Mucosa of descending colon (tissue), 3 donors: ENCODE measurements around the gene TMOD2. TPM values are rescaled to one million over a fixed set of nuclear protein-coding genes. Genes with fewer than 3 reads are reported as not detected.

Source experiments
- ATAC-seq: fragments of 200-7000 bp; cut with Tn5 transposase; one replicate; pipeline ENCODE4 v1.9.1; 2020; ENCODE audit warnings: mild to moderate bottlenecking, moderate library complexity
- DNase-seq, 3 donors: peaks; one replicate each; pipeline ENCODE4 v3.0.0-alpha.2; 2020
- H3K36me3 ChIP-seq: fragments of 200-600 bp; one replicate; pipeline ENCODE4 v1.8.0; 2021; ENCODE audit warnings: low read depth, mild to moderate bottlenecking
- H3K4me1 ChIP-seq: fragments of 200-600 bp; one replicate; pipeline ENCODE4 v1.8.0; 2021; ENCODE audit warnings: low read depth, mild to moderate bottlenecking
- H3K4me3 ChIP-seq: fragments of 200-600 bp; one replicate; pipeline ENCODE4 v1.8.0; 2021; ENCODE audit warnings: mild to moderate bottlenecking
- H3K9me3 ChIP-seq: fragments of 200-600 bp; one replicate; pipeline ENCODE4 v1.8.0; 2021; ENCODE audit warnings: mild to moderate bottlenecking
- CTCF ChIP-seq: fragments of 200-600 bp; IDR thresholded peaks from one replicate; pipeline ENCODE4 v1.8.0; 2022; ENCODE audit warnings: antibody characterized with exemption, mild to moderate bottlenecking
- intact Hi-C, 2 donors: fragments of 100-400 bp; cut with DNase I in 1 of 2; cut with micrococcal nuclease in 1 of 2; formaldehyde crosslinking; loops; one replicate each; pipeline versions ENCODE4 v1.11.0 to v1.11.1; 2022; cut with DNase I, micrococcal nuclease
- total RNA-seq, 3 donors: library from RNA; stranded (reverse); fragmentation: NEBNext Ultra II Directional in 2 of 3; extraction: Animal tissue kit (Norgen Biotek cat#: 25700) in 2 of 3; gene quantifications; one replicate each; pipeline versions ENCODE4 v1.2.1 to v1.2.4, GENCODE V29; 2021 to 2023
- donor health status: DM: no; HTN: no; CAD: no; lungs with moderate emphysema.
- donor health status: DM: no; HTN: no; CAD: no.
- donor health status: DM: no; HTN: yes; CAD: no.

TMOD2 gene
- total RNA-seq, 3 donors from 2014 or later = 3.7 to 30.3 (median 6.3) TPM

- DNase-seq = peak in 1 of 3 donors; percentile 66
- intact Hi-C loops = loop anchor here in 1 of 2 donors (2.0 kb wide), 1 partner anchor 125 kb away; no protein-coding TSS in a partner anchor
- ATAC-seq = peak; percentile 91
- no peaks in the 10 kb centered on the region for H3K36me3 ChIP-seq
- peak; percentile 31 for TF ChIP-seq CTCF
- no peaks in the 10 kb centered on the region for H3K4me1 ChIP-seq
- H3K4me3 ChIP-seq = no peak overlapping the region
- no peaks in the 10 kb centered on the region for H3K9me3 ChIP-seq
Measured at GRCh38 chr15:51775967-51776816, 24.8 kb downstream of the TMOD2 start.

DNA sequence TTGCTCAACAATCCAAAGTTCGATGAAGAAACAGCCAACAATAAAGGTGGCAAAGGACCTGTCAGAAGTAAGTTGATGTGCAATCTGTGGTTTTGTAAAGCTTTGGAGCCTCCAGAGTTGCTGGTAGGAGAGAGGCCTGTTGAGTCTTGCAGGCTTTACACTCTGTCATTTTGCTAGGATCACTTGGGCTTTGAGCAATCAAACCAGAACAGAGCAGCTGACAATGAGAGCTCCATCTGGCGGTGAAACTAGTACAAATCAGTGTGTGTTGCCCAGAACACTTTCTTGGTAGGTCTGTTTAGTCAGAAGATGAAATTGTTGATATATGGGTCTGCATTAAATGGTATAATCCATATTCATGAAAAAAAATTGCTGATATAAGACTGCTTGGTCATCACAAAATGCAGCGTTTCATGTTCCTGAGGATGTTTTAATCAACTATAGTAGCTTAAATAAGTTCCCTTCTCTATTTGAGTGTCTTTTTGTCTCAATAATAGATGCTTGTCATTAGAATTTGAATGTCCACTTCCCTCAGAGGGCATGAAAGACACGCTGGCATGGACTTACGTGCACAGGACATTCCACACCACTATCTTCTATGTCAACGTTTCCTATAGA lies 25.7 kb downstream of the TMOD2 start:
- Histone ChIP-seq H3K4me1 (no peaks in the 10 kb centered on the region), H3K4me3 (no peak overlapping the region), H3K9me3 (no peaks in the 10 kb centered on the region), H3K36me3 (no peaks in the 10 kb centered on the region)
- ATAC-seq = peak; percentile 94
- DNase-seq = peak in 1 of 3 donors; percentile 87
- TF ChIP-seq CTCF = peak; percentile 59
- intact Hi-C loops = loop anchor here in 1 of 2 donors (2.0 kb wide), 1 partner anchor 126 kb away; no protein-coding TSS in a partner anchor

- Histone ChIP-seq H3K9me3 (no peaks in the 10 kb centered on the region), H3K4me3 (no peak overlapping the region), H3K36me3 (no peaks in the 10 kb centered on the region), H3K4me1 (no peaks in the 10 kb centered on the region)
- intact Hi-C loops = no loop called here
- no peak for ATAC-seq
- TF ChIP-seq CTCF = no peak
- DNase-seq = no peak
Measured at GRCh38 chr15:51780636-51781035, 29.2 kb downstream of the TMOD2 start.

GRCh38 chr15:51781506-51781905 lies 30.1 kb downstream of the TMOD2 start:
- no peak overlapping the region for H3K4me3 ChIP-seq

DNA sequence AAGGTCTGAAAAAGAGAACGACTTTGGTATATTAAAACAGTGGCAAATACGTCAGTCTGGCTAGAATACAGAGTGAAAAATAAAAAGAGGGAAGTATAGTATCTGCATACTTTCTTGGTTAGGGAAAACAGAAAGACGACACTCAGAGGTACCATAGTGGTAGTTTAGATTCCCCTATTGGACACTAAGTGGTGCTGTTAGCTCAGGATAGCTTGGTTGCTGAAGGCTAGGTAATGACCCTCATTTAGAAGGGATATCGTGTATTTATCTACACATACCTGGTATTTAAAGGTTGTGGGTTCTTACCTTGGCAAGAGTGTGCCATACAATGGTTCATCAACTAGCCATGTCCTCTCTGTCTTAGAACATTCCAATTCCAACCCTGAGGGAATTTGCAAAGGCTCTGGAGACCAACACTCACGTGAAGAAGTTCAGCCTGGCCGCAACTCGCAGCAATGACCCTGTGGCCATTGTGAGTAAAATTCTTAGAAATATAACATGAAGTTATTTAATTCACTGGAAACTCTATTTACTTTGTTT lies 31.0 kb downstream of the TMOD2 start:
- ATAC-seq = peak; percentile 30
- Histone ChIP-seq H3K4me3 (no peak overlapping the region), H3K9me3 (no peaks in the 10 kb centered on the region), H3K4me1 (no peaks in the 10 kb centered on the region), H3K36me3 (no peaks in the 10 kb centered on the region)
- no peak for DNase-seq
- no peak for TF ChIP-seq CTCF
- intact Hi-C loops = no loop called here

More at GRCh38 chr15:51781506-51781905, 30.1 kb downstream of the TMOD2 start:
- no peaks in the 10 kb centered on the region for H3K4me1 ChIP-seq
- intact Hi-C loops = no loop called here
- H3K9me3 ChIP-seq = no peaks in the 10 kb centered on the region
- no peak for TF ChIP-seq CTCF
- H3K36me3 ChIP-seq = no peaks in the 10 kb centered on the region
- ATAC-seq (no peak), DNase-seq (no peak)
